Measurements from ENCODE around the gene KCNIP4.
"Not testable (repeated sequence)": the region's sequence is repeated elsewhere in the genome, so short reads cannot be mapped to it uniquely, and the experiment has no call there.

Gene KCNIP4

DNA sequence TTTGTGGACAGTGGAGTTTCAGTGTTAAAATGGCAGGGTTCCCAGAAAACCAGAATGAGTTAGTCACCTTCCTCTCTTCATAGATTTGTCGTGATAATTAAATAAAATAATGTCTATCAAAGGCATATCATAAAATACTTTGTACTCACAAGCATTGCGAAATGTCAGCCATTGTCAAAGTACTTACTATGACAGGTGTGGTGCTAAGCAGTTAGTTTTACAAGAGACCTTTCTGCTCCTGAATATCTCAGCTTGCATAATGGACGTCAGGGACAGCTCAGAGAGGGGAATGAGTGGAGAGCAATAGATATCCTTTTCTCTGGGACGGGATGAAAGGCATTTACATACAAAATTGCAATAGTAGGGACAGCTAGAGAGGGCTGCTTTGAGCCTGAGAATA is 560.9 kb downstream of the KCNIP4 start:
- TF ChIP-seq POLR2A (IDR thresholded peaks at IDR 0.05; ENCODE audit: low read depth, low read length), result no peak
- no peak for DNase-seq (ENCODE audit: insufficient read length, low spot score)
- FAIRE-seq, result no peak

- no peak for TF ChIP-seq POLR2A (IDR thresholded peaks at IDR 0.05; ENCODE audit: low read depth, low read length)
- no peak for FAIRE-seq
Observed at GRCh38 chr4:21386166-21386780, 562.3 kb downstream of the KCNIP4 start.

DNA sequence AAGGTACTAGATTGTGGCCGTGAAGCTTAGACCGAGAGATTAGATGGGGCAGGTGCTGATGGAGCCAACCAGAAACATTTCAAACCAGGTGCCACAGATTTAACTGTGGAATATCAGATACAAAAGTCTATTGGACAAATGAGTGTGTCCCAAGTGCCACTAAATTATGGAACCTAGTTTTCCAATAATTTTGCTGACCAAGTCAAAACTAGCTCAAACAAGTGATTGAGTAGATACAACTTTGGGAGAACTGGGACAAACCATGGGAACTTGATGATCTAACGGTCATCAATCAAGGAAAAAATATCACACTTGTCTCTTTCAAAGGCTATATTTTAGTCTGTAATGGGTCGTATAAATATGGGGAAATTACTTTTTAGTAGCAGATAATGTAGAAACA is 562.9 kb downstream of the KCNIP4 start:
- no peak for DNase-seq (ENCODE audit: insufficient read length, low spot score)
- FAIRE-seq, result no peak
- no peak for TF ChIP-seq POLR2A (IDR thresholded peaks at IDR 0.05; ENCODE audit: low read depth, low read length)

More at GRCh38 chr4:21386166-21386780, 562.3 kb downstream of the KCNIP4 start:
- DNase-seq (ENCODE audit: insufficient read length, low spot score), result no peak

GRCh38 chr4:21384609-21385008 is 564.0 kb downstream of the KCNIP4 start:
- TF ChIP-seq POLR2A (IDR thresholded peaks at IDR 0.05; ENCODE audit: low read depth, low read length), result no peak
- no peak for FAIRE-seq

GRCh38 chr4:21380861-21381260 is 567.7 kb downstream of the KCNIP4 start:
- DNase-seq (ENCODE audit: insufficient read length, low spot score), result no peak

More at GRCh38 chr4:21384609-21385008, 564.0 kb downstream of the KCNIP4 start:
- DNase-seq (ENCODE audit: insufficient read length, low spot score), result no peak

DNA sequence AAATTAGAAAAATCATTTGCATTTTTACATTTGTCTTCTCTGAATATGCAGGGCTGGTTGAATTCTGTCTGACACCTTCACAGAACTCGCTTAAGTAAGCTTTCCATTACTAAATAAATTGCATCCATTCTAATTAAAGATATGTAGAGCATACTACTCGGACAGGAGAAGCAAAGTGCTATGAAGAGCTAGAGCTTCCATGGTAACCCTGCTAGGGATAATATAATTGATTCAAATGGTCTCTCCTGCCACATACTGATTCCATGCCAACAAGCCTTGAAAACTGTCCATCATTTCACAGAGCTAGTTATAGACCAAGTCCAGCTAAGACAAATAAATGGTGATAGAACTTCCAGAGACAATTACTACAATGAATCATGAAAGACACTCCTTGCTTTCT is 571.5 kb downstream of the KCNIP4 start:
- no peak for FAIRE-seq
- TF ChIP-seq POLR2A (IDR thresholded peaks at IDR 0.05; ENCODE audit: low read depth, low read length), result no peak

More at GRCh38 chr4:21380861-21381260, 567.7 kb downstream of the KCNIP4 start:
- no peak for TF ChIP-seq POLR2A (IDR thresholded peaks at IDR 0.05; ENCODE audit: low read depth, low read length)
- FAIRE-seq, result no peak

GRCh38 chr4:21376176-21376575 is 572.4 kb downstream of the KCNIP4 start:
- no peak for TF ChIP-seq POLR2A (IDR thresholded peaks at IDR 0.05; ENCODE audit: low read depth, low read length)
- no peak for DNase-seq (ENCODE audit: insufficient read length, low spot score)
- no peak for FAIRE-seq

More for the DNA sequence above, 571.5 kb downstream of the KCNIP4 start:
- DNase-seq (ENCODE audit: insufficient read length, low spot score), result no peak

GRCh38 chr4:21374641-21375368 is 573.8 kb downstream of the KCNIP4 start:
- FAIRE-seq (no peak), DNase-seq (ENCODE audit: insufficient read length, low spot score) (no peak)
- TF ChIP-seq POLR2A (IDR thresholded peaks at IDR 0.05; ENCODE audit: low read depth, low read length), result no peak

DNA sequence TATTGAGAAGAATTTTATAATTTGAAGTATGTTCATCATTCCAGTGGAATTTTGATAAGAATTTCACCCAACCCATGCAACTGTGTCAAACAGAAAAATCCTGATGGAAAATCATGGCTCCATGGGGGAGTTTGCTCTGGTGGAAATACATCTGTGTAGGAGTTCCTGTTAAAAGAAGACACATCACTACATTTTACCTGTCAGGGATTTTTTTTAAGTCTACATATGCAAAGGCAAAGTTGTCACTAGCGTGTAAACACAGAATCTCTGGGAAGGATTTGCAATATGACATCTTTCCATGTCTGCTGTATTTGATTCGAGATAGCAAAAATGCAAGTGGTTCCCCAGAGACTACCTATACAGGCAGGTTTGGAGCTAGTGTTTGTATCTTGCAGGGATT is 581.0 kb downstream of the KCNIP4 start:
- TF ChIP-seq POLR2A (IDR thresholded peaks at IDR 0.05; ENCODE audit: low read depth, low read length), result no peak
- FAIRE-seq (no peak), DNase-seq (ENCODE audit: insufficient read length, low spot score) (no peak)

DNA sequence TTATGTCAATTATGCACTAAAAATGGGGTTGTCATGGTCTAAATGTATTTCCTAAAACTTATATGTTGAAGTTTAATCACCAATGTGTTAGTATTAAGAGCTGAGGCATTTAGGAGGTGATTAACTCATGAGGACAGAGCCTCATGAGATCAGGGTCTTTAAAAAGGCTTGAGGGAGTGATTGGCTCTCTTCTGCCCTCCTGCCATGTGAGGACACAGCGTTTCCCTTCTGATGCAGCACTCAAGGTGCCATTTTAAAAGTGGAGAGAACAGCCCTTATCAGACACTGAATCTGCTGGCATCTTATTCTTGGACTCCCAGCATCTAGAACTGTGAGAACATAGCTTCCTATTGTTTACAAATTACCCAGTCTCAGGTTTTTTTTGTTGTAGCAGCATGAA is 581.7 kb downstream of the KCNIP4 start:
- no peak for FAIRE-seq
- TF ChIP-seq POLR2A (IDR thresholded peaks at IDR 0.05; ENCODE audit: low read depth, low read length), result no peak

GRCh38 chr4:21366312-21366711 is 582.3 kb downstream of the KCNIP4 start:
- no peak for TF ChIP-seq POLR2A (IDR thresholded peaks at IDR 0.05; ENCODE audit: low read depth, low read length)
- FAIRE-seq (no peak), DNase-seq (ENCODE audit: insufficient read length, low spot score) (no peak)

More for the DNA sequence above, 581.7 kb downstream of the KCNIP4 start:
- DNase-seq (ENCODE audit: insufficient read length, low spot score), result no peak

DNA sequence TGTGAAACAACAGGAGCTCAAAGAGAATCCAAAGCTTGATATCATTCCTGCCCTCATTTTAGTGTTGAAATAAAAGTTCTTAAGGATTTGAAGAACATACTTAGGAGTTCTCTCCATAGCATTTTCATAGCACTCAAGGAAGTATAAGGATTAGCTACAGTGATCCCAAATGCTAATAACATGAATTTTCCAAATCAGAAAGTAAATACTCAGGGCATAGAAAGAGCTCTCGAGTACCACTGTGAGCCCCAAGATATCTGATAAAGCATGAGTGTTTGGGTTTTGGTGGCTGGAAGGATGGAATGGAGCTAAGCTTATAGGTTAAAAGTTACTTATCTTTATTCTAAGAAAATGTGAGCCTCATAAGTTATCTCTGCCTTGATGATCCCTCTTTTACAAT is 584.9 kb downstream of the KCNIP4 start:
- no peak for TF ChIP-seq POLR2A (IDR thresholded peaks at IDR 0.05; ENCODE audit: low read depth, low read length)
- no peak for FAIRE-seq
- no peak for DNase-seq (ENCODE audit: insufficient read length, low spot score)

DNA sequence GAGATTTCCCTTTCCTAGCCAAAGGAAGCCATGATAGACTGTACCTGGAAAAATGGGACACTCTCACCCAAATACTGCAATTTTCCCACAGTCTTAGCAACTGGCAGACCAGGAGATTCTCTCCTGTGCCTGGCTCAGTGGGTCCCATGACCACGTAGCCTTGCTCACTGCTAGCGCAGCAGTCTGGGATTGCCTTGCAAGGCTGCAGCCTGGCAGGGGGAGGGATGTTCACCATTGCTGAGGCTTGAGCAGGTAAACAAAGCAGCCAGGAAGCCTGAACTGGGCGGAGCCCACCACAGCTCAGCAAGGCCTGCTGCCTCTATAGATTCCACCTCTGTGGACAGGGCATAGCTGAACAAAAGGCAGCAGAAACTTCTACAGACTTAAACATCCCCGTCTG is 596.2 kb downstream of the KCNIP4 start:
- DNase-seq (ENCODE audit: insufficient read length, low spot score); FAIRE-seq: not testable (repeated sequence)

GRCh38 chr4:21347142-21347541 is 601.4 kb downstream of the KCNIP4 start:
- FAIRE-seq (no peak), DNase-seq (ENCODE audit: insufficient read length, low spot score) (no peak)
- no peak for TF ChIP-seq POLR2A (IDR thresholded peaks at IDR 0.05; ENCODE audit: low read depth, low read length)
